NCI-H2107 treated with DMSO at 0.1 percent for 48 hours (cell line): Measurements from ENCODE around the gene ITPRIP.

Source experiments
- DNase-seq: peaks from one replicate; lab custom pipeline; 2025; ENCODE audit not compliant: unreplicated experiment; lab: John Stamatoyannopoulos, UW

ITPRIP gene

DNA sequence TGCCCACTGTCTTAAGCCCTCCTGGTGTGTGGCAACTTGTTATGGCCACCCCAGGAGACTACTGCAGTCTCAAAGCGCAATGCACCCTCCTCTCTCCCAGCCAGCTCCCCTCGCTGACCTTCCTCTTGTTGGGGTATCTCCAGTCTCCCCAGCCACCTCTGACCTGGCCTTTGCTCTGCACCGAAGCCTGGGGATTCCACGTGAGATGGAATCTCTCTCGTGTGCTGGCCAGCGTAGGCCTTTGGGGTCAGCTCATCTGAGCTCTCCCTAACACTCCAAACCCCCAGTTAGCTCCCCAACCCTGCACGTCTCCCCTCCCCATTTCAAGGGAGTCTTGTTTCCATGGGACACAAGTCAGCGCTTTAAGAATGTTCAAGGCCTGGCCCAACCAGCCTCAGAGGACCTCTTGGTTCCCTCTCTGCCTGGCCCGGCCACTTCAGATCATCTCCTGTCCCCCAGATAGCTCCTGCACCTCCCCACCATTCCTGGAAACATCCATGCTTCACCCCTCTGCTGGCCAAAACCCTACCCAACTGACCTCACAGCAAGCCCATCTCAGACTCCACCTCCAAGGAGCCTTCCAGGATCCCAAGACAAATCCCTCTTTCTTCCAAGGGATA, 11.2 kb downstream of the ITPRIP start:
- no peak for DNase-seq

- no peak for DNase-seq
Measured at GRCh38 chr10:104325436-104326435, 12.5 kb downstream of the ITPRIP start.

- DNase-seq, result no peak
Measured at GRCh38 chr10:104324931-104325330, 13.3 kb downstream of the ITPRIP start.

DNA sequence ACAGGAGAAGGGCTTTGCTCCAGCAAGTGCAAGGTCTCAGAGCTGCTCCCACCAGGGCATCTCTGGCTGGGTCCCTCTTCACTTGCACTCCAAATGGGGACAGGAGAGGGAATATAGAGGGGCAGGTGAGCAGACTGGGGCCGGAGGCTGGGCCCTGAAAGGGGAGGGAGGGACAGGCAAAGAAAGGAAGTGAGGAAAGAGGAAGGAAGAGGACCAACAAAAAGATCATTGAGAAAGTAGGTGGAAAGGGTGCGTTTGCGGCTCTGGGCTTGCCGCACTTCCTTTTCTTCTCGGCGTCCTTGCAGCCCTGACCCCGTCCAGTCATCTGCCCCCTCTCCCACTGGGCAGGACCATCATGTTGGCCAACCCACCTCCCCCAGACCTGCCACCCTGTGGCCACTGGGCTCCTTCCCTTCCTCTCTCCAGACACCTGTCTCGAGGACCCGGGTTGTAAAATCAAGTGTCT, 14.0 kb downstream of the ITPRIP start:
- no peak for DNase-seq

- no peak for DNase-seq
Measured at GRCh38 chr10:104323760-104324201, 14.5 kb downstream of the ITPRIP start.

DNA sequence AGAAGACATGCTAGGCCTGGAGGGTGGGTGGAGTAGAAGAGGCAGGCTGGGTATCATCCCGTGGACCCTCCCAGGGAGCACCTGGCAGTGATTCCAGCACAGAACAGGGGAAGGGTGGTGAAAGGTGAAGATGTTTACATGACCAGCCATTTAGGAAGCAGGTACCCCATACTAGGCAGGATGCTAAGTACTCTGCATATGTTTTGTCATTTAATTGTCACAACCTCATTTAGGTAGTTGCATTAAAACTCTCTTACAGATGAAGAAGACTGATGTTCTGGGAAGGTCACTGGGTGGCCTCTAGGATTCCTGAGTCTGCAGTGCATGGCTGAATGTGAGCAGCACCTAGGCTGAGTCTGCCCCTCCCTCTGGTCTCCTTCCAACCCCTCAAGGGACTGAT, 15.2 kb downstream of the ITPRIP start:
- no peak for DNase-seq

DNA sequence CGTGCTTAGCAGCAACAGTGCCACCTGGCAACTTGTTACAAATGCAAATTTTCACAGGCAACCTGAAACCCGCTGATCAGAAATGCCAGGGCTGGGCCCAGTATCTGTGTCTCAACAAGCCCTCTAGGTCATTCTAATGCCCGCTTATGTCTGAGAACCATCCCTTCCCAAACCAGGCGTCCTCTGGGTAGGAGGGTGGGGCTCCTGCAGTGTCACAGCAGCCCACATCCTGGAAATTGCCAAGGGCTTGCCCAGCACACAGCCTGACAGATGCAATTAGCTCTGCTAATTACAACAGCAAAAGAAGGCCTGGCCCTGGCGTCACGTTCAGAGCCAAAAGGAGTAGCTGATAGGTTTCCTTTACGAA, 15.9 kb downstream of the ITPRIP start:
- DNase-seq, result peak; percentile 52

DNA sequence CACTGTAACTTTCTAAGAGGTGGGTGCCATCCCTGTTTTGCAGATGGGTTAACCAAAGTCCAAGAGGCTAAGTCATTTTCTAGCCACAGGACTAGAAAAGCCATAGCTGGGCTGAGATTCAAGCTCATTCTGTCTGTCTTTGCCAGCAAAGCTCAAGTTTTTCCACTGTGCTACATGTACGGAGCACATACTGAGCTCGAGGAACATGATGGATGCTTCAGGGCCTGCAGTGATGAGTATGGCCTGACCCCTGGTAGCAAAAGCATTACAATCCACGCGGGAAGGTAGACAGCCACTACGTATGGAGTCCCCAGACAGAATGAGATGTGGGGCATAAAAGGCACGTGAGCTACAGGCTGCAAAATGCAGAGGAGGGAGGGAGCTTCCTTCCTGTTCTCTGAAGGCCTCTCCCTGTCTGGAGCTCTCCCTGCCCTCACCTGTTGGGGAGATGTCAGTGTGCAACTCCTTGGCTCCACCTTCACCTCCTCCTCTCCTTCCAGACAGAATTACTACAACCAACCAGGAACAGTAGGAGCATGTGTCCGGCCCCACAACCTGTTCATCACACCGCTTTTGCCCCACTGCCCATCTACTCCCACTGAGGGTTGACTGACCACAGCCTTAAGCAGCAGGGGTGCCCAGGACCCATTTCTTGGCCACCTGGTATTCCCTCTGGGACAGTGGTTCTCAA, 16.4 kb downstream of the ITPRIP start:
- peak; percentile 10 for DNase-seq

DNA sequence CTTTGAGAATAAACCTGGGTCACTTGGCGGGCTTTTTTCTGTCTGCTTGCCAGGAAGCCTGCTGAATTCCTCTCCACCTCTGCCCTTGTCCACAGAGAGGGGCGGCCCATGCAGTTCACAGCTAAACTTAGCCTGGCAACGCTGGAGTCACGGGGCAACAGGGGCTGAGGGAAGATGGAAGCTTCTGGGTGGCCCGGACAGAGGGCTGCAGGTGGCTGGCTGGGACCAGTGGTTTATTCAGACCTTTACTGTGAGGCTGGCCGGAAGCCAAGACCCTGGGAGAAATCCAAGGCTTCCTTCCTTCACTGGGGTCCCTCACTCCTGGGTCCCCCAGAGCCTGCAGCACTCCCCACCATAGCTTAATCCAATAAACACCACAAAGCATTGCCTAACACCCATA, 17.0 kb downstream of the ITPRIP start:
- DNase-seq, result no peak

- no peak for DNase-seq
Measured at GRCh38 chr10:104318810-104319741, 19.2 kb downstream of the ITPRIP start.

- no peak for DNase-seq
Measured at GRCh38 chr10:104318326-104318725, 19.9 kb downstream of the ITPRIP start.

GRCh38 chr10:104317726-104318299, 20.5 kb downstream of the ITPRIP start:
- DNase-seq, result no peak

DNA sequence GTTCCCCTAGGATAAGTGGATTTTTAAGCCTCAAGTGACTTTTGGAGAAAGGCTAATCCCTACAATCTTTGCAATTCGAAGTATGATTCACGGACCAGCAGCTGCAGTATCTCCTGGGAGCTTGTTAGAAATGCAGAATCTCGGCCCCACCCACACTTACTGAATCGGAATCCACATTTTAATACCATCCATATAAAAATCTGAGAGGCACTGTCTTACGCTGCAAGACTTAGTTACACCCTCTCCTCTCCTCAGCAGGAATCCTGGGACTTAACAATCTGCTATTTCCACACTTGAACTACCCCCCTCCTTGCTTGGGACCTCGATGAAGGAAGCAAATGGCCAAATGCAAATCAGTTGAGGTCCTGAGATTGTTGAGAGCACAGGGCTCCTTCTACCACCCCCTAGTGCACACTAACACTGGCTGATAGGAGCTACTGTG, 21.0 kb downstream of the ITPRIP start:
- no peak for DNase-seq

DNA sequence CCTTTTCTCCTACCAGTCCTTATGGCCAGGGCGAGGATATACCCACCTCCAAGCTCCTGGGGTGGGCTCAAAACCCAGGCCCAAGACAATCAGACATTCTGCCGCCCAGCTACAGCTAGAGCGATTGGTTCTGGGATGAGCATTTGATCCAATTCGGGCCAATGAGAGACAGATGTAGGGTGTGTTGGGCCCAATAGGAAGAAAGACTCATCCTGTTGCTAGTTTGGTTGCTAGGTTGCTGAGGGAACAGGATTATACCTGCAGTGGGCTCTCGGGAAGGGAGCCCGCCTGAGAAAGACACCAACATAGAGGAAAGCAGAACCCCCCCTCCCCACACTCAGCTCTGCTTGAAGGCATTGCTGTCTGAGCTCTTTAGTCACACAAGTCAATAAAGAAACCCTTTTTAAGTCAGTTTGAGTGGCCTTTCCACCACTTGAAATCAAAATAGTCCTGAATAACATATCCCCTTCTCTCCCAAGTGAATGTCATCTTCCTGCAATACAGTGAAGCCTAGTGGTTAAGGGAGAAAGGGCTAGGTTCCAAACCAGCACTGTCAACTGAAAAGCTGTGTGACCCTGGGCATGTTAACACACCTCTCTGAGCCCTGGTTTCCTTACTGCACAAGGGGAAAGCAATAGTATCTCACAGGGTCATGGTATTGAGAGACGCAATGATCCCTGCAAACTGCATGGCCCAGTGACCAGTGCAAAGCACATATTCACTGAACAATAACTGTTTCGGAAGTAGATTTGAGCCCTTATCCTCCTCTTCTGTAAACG, 21.8 kb downstream of the ITPRIP start:
- DNase-seq, result no peak

GRCh38 chr10:104315486-104315921, 22.8 kb downstream of the ITPRIP start:
- no peak for DNase-seq

GRCh38 chr10:104314591-104315485, 23.4 kb downstream of the ITPRIP start:
- DNase-seq, result no peak

DNA sequence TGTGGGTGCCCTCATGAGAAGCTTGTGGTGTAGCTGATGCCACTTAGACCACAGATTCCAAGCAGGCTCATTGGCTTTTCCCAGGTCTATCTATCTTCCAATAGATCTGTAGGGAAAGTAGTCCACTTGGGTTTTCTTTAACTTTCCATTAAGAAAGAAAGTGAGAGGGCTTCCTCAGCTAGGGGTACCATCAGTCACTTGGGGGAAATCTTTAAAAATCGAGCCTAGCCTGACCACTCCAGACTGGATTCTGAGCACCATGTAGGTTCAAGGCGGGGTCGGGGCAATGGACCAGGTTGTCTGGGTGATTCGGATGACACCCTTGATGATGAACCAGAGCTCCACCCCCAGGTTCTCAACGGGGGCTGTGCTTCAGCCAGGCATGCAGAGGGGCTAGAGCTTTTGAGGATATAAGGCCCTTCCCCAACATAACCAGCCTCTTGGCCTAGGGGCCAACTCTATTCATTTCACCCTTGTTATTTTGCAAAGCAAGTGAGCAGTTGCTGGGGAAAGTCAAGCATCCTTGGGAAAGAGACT, 27.0 kb downstream of the ITPRIP start:
- DNase-seq, result no peak
